T1000 (cell line): ENCODE results near the gene HEXIM1.
"Not testable (repeated sequence)": the region's sequence is repeated elsewhere in the genome, so short reads cannot be mapped to it uniquely, and the experiment has no call there.

Experiments
- DNase-seq: peaks from one replicate; lab custom pipeline; 2025; ENCODE audit warnings: mixed read lengths; lab: John Stamatoyannopoulos, UW

Gene HEXIM1

GRCh38 chr17:45113424-45113754 is 34.9 kb upstream of the HEXIM1 start:
- no peak for DNase-seq

DNA sequence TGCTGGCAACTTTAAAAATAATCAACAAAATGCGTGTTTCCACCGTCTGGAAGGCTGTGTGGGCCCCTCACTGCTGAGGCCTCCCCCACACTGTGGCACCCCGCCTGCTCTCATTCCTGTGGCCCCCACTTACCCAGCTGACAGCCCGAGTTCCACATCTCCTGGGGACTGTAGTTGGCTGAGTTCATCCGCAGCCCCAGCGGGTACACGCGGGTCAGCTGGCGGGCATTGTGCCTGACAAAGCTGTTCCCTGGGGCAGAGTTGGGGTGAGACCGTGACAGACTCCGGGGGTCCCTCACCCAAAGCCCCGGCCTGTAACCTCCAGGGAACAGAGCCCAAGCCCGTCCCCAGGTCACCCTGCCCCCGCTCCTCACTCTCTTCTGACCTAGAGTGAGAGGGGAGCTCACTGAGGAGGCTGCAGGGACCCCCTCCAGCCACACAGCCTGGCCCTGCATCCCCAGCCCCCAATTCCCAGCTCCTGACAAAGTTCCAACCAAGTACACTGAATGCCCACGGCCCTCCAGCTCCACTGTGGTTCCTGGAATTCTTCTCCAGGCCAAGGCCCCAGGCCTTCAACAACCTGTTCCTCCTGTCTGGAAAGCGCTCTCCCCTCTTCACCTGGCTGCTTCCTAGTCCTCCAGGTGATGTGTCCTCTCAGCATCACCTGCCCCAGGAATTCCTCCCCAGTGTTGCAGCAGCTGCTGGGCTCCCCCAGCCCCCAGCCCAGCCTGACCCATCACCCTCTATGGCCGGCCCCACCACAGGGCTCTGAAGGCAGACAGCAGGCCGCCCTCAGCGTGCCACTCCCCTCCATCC is 34.0 kb upstream of the HEXIM1 start:
- DNase-seq = no peak

DNA sequence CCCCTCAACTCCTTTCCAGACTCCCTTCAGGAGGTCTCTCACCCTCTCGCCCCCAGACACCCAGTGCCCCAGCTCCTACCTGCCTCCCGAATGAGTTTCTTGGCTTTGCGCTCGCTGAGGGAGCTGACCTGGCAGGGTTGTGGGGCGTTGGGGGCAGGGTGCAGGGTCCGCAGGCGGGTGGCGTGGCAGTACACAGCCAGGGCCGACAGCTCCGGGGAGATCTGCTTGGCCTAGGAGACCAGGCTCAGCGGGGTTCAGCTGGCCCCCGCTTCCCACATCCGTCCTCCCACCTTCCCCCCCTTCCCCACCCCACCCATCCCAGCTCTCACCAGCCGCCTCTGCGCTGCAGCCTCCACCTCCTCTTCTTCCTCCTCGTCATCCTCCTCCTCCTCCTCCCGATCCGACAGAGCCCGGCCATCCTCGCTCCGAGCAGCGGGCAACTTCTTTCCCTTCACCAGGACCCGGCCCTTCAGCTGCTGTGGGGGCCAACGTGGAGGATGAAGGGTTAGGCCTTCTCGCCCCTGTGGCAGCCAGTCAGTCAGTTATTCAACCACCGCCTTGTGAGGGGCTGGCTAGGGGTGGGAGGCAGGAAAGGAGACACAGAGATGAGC is 33.2 kb upstream of the HEXIM1 start:
- no peak for DNase-seq

GRCh38 chr17:45115871-45116270 is 32.4 kb upstream of the HEXIM1 start:
- DNase-seq = no peak

GRCh38 chr17:45116434-45117016 is 31.8 kb upstream of the HEXIM1 start:
- DNase-seq = no peak

DNA sequence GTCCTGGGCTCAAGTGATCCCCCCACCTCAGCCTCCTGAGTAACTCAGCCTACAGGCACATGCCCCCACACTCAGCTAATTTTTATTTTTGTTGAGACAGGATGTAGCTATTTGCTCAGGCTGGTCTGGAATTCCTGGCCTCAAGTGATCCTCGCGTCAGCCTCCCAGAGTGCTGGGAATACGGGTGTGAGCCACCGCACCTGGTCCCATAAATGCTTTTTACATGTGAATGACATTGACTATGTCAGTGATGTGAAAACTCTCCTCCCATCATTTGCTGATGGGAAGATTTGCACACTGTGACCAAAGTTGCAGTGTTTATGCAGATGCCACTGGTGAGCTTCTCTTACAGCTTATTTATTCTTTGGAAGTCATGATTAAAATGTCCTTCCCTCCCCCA is 30.9 kb upstream of the HEXIM1 start:
- DNase-seq = no peak

GRCh38 chr17:45117848-45118646 is 30.2 kb upstream of the HEXIM1 start:
- no peak for DNase-seq

GRCh38 chr17:45118691-45119090 is 29.6 kb upstream of the HEXIM1 start:
- DNase-seq = no peak

DNA sequence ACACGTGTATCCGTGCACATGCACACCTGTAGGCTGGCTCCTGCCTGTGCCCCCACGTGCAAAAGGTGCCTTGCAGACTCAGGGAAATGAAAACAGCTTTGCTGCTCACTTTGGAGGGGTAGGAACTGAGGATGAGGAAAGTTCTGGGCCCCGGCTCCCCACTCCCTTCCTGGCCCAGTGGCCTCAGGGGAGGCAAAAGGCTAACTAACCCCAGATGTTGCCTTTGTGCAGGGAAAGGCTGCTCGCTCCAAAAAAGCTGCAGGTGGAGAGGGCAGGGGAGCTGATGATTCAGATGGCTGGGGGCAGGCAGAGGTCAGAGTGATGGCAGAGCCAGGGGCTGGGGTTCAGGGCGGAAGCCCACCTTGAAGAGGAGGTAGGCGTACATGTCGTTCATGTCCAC is 28.3 kb upstream of the HEXIM1 start:
- DNase-seq = no peak

- no peak for DNase-seq
Measured at GRCh38 chr17:45120558-45120957, 27.7 kb upstream of the HEXIM1 start.

DNA sequence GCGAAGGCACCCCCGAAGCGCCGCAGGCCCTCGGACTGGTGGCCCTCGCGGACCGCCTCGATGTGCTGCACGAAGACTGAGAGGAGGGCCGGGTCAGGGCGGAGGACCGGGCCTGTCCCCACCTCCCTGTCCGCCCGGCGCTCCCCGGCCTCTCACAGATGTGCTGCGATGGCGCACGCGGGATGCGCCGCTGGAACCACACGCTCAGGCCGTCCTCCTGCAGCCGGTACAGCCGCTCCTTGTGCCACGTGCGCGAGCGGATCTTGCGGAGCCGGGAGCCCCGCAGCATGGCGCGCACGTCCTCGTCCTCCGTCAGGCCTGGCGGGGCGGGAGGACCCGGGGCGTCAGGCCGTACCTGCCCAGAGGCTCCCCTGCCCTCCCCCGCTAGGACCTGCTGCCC is 27.2 kb upstream of the HEXIM1 start:
- no peak for DNase-seq

DNA sequence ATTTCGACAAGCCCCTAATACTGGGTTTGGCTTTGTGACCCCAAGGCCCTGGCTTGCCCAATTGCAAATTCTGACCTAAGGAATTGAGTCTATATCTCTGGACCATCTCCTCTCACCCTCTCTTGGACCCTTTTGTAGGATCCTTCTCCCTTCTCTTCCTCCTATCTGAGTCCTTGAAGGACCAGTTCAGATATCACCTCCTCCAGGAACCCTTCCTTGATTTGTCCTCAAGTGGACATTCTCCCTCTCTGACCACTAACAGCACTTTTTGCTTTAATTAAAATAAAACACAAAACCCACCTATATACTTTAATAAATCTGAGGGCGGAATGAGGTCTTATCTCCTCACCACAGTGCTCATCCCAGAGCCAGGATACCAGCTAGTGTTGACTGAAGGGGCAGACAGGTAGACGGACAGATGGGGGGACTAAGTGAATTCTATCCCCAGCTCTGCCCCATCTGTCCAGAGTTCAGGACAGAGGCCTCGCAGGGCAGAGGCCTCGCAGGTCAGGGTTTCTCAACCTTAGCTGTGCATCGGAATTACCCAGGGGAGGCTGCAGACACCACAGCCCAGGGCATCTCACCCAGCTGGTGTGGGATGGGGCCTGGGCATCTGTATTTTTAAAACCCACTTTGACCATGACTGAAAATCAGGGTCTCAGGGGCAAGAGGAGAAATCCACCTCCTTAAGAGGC is 25.1 kb upstream of the HEXIM1 start:
- DNase-seq = no peak

- peak; percentile 74 for DNase-seq
Measured at GRCh38 chr17:45123930-45124796, 24.1 kb upstream of the HEXIM1 start.

DNA sequence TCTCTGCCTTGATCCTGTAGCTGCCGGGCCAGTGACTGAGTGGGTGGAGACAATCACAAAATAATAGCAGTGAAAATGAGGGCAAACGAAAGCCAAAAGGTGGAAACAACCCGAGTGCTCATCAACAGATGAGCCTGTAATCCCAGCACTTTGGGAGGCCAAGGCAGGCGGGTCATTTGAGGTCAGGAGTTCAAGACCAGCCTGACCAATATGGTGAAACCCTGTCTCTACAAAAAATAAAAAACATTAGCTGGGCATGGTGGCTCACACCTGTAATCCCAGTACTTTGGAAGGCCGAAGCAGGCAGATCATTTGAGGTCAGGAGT is 23.5 kb upstream of the HEXIM1 start:
- not testable (repeated sequence) for DNase-seq

DNA sequence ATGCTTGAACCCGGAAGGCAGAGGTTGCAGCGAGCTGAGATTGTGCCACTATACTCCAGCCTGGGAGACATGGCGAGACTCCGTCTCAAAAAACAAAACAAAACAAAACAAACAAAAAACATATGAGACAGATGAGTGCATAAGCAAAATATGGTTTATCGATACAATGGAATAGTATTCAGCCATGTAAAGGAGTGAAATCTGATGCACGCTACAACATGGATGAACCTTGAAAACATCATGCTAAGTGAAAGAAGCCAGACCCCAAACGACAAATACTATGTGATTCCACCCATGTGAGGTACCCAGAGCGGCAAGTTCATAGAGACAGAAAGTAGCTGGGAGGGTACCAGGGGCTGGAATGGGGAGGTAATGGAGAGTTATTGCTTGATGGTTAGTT is 22.8 kb upstream of the HEXIM1 start:
- DNase-seq = no peak

- DNase-seq = no peak
Measured at GRCh38 chr17:45127207-45127547, 21.1 kb upstream of the HEXIM1 start.

GRCh38 chr17:45127548-45128300 is 20.6 kb upstream of the HEXIM1 start:
- DNase-seq = peak; percentile 38

GRCh38 chr17:45128331-45128730 is 19.9 kb upstream of the HEXIM1 start:
- DNase-seq = no peak

GRCh38 chr17:45128989-45129388 is 19.3 kb upstream of the HEXIM1 start:
- no peak for DNase-seq

DNA sequence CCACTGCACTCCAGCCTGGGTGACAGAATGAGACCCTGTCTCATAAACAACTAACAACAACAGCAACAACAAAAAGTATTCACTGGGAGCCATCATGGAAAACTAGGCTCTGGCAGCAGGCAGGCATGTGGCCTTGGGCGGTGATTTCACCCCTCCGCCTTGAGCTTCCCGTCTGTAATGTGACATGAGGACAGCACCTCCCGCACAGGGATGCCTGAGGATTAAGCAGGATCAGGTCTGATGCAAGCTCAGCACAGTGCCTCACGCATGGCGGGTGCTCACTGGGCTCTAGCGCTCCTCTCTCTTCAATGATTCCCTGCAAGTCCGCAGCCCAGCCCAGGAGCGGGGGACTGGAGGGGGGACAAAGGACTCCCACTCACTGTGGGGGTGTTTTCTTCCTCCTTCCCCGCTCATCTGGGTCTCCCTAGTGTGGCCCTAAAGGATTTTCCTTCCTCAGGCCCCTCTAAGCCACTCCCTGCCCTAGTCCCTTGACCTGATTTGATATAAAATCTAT is 18.8 kb upstream of the HEXIM1 start:
- DNase-seq = no peak
